Endothelial cell of umbilical vein (primary cell): ENCODE measurements around the gene SHKBP1. TPM values are rescaled to one million over a fixed set of nuclear protein-coding genes. Genes with fewer than 3 reads are reported as not detected.

Source experiments
- Bru-seq: library from RNA; stranded (reverse); fragments of 400-500 nt; gene quantifications from one replicate; lab custom pipeline; 2021; lab: Mats Ljungman, UMichigan
- BruChase-seq, 2 experiments: library from RNA; stranded (reverse); fragments of 400-500 nt; gene quantifications; one replicate each; lab custom pipeline; 2021; lab: Mats Ljungman, UMichigan
- BruUV-seq: library from RNA; stranded (reverse); fragments of 400-500 nt; replicated peaks from 2 replicates; lab custom pipeline; 2021; lab: Mats Ljungman, UMichigan
- CTCF ChIA-PET: fragments of 300-600, 350-600 bp; sonication (Branson Sonifier 250); formaldehyde crosslinking; loops from one replicate; lab custom pipeline; 2021; ENCODE audit warnings: antibody characterized with exemption, inconsistent platforms; lab: Charles Lee
- POLR2A ChIA-PET: fragments of 300-600, 350-600 bp; sonication (Branson Sonifier 250); formaldehyde crosslinking; loops from one replicate; lab custom pipeline; 2021; ENCODE audit warnings: antibody characterized with exemption, inconsistent platforms; lab: Charles Lee
- DNase-seq: peaks from one replicate; pipeline ENCODE4 v3.0.0-alpha.2; 2011; ENCODE audit warnings: low read depth, low spot score
- FAIRE-seq: peaks from 2 replicates; lab custom pipeline; 2011; peaks lifted over from hg19 to GRCh38; lab: Jason Lieb, UNC
- H2AFZ ChIP-seq: 2 replicates; pipeline ENCODE4 v1.6.0; 2012; ENCODE audit warnings: low read depth, low read length, control low read depth, inconsistent platforms
- H3K27ac ChIP-seq: 2 replicates; pipeline ENCODE4 v1.5.1; 2011; ENCODE audit warnings: low read depth, mild to moderate bottlenecking, control low read depth, low read length, moderate library complexity; ENCODE audit not compliant: insufficient read depth
- H3K27me3 ChIP-seq, 2 experiments: 2 replicates each; pipeline versions ENCODE4 v1.6.0 to v1.6.1; 2011; ENCODE audit warnings: low read length in 2 of 2, mixed read lengths in 1 of 2; ENCODE audit not compliant: control insufficient read depth in 2 of 2, insufficient read depth in 2 of 2
- H3K36me3 ChIP-seq, 2 experiments: 2 replicates in 1 of 2; 3 replicates in 1 of 2; pipeline ENCODE4 v1.5.1; 2011; ENCODE audit warnings: low read length in 2 of 2, mild to moderate bottlenecking in 1 of 2, moderate library complexity in 1 of 2; ENCODE audit not compliant: control insufficient read depth in 2 of 2, insufficient read depth in 2 of 2; ENCODE audit errors: extremely low read depth in 1 of 2
- H3K4me1 ChIP-seq: 3 replicates; pipeline ENCODE4 v1.5.1; 2011; ENCODE audit warnings: mild to moderate bottlenecking, low read length; ENCODE audit not compliant: control insufficient read depth, insufficient read depth; ENCODE audit errors: extremely low read depth
- H3K4me2 ChIP-seq: 2 replicates; pipeline ENCODE4 v1.6.1; 2011; ENCODE audit warnings: low read length, control low read depth, mixed read lengths; ENCODE audit not compliant: insufficient read depth
- H3K4me3 ChIP-seq, 3 experiments: fragments of 200-600 bp in 1 of 3; sonication (generic), shearing (Covaris generic) in 1 of 3; replicated peaks in 1 of 3; 2 replicates each; pipeline ENCODE4 v1.5.1; 2011 to 2016; ENCODE audit warnings: control low read depth in 3 of 3, low read length in 3 of 3, mild to moderate bottlenecking in 2 of 3, inconsistent platforms in 1 of 3, low read depth in 1 of 3, moderate library complexity in 1 of 3; ENCODE audit not compliant: insufficient read depth in 1 of 3
- H3K79me2 ChIP-seq: 2 replicates; pipeline ENCODE4 v1.6.0; 2012; ENCODE audit warnings: low read length, inconsistent platforms; ENCODE audit not compliant: control insufficient read depth, insufficient read depth
- H3K9ac ChIP-seq: replicated peaks from 2 replicates; pipeline ENCODE3; 2011; ENCODE audit warnings: low read length, control low read depth; ENCODE audit not compliant: insufficient read depth; ENCODE audit errors: extremely low read depth
- H3K9me1 ChIP-seq: replicated peaks from 3 replicates; pipeline ENCODE4 v1.6.0; 2011; ENCODE audit warnings: mild to moderate bottlenecking, low read length; ENCODE audit not compliant: control insufficient read depth, insufficient read depth; ENCODE audit errors: extremely low read depth
- H3K9me3 ChIP-seq: replicated peaks from 2 replicates; pipeline ENCODE4 v1.5.1; 2012; ENCODE audit warnings: low read length, inconsistent platforms; ENCODE audit not compliant: control insufficient read depth, insufficient read depth
- H4K20me1 ChIP-seq: replicated peaks from 2 replicates; pipeline ENCODE3; 2011; ENCODE audit warnings: mild to moderate bottlenecking, low read length; ENCODE audit not compliant: control insufficient read depth, insufficient read depth; ENCODE audit errors: extremely low read depth
- JUN ChIP-seq: IDR thresholded peaks from 2 replicates; pipeline ENCODE4 v1.6.1; 2011; ENCODE audit warnings: borderline replicate concordance, low read depth; ENCODE audit not compliant: insufficient read length, insufficient read depth
- POLR2A ChIP-seq: IDR thresholded peaks from 2 replicates; pipeline ENCODE4 v1.6.1; 2012; ENCODE audit warnings: low read depth, mild to moderate bottlenecking, control low read depth, low read length
- POLR2AphosphoS5 ChIP-seq: IDR thresholded peaks from 2 replicates; pipeline ENCODE4 v1.6.1; 2012; ENCODE audit warnings: low read depth, mild to moderate bottlenecking, control low read depth, low read length, moderate library complexity; ENCODE audit not compliant: insufficient read depth
- dilution Hi-C: fragments of 300-500 bp; cut with MboI; formaldehyde crosslinking; loops from one replicate; pipeline ENCODE4 v1.15.0; 2019; ENCODE audit warnings: low sequenced_read_pairs; ENCODE audit not compliant: extremely low pct_ligation_motif_present
- intact Hi-C: fragments of 100-400 bp; cut with micrococcal nuclease; formaldehyde crosslinking; loops from one replicate; pipeline ENCODE4 v1.10.0; 2022
- long read RNA-seq: library from polyadenylated mRNA; stranded (forward); transcript quantifications from one replicate; pipeline ENCODE4 v2.0.0, GENCODE V29; 2021
- polyA minus RNA-seq, 3 experiments: library from RNA; depleted of rRNA, polyadenylated mRNA; stranded (reverse); fragments of >200 nt; gene quantifications; 1 replicate in 1 of 3; 2 replicates in 2 of 3; pipeline ENCODE4 v1.2.3, GENCODE V29; 2011
- polyA plus RNA-seq, 4 experiments: library from polyadenylated mRNA; depleted of rRNA in 3 of 4; stranded (reverse) in 3 of 4; unstranded in 1 of 4; fragments of >200 nt; gene quantifications; 2 replicates each; pipeline versions ENCODE4 v1.2.1 to v1.2.3, GENCODE V29; 2011 to 2012; ENCODE audit warnings: missing spikeins in 1 of 4
- total RNA-seq: library from RNA; stranded (reverse); gene quantifications from 2 replicates; pipeline ENCODE4 v1.2.3, GENCODE V29; 2021
- TF ChIP-seq, protein P1 (sequence below): IDR thresholded peaks from 2 replicates; pipeline ENCODE4 v1.6.1; 2011; ENCODE audit not compliant: insufficient read depth, insufficient read length

Gene SHKBP1
- 100 and 106 TPM in 2 replicates for total RNA-seq
- 113 and 171 TPM in 2 replicates for polyA plus RNA-seq
- polyA plus RNA-seq (2011; cell fraction: cytosol; rRNA removed): 67.5 and 75.3 TPM in 2 replicates
- polyA plus RNA-seq (2011; cell fraction: nucleus; rRNA removed): 115 and 165 TPM in 2 replicates
- 90.1 and 118 TPM in 2 replicates for polyA plus RNA-seq (2012)
- 56.6 and 78.9 TPM in 2 replicates for polyA minus RNA-seq
- polyA minus RNA-seq (2011; cell fraction: cytosol; rRNA and poly(A)+ RNA removed): 72.2 TPM
- 28.8 and 52.6 TPM in 2 replicates for polyA minus RNA-seq (2011; cell fraction: nucleus; rRNA and poly(A)+ RNA removed)
- Bru-seq, nascent RNA: percentile 56 among the genes with signal in this experiment
- percentile 78 among the genes with signal in this experiment for BruChase-seq, experiment 1, labeled RNA remaining after a 6-hour chase
- percentile 67 among the genes with signal in this experiment for BruChase-seq, experiment 2, labeled RNA remaining after a 2-hour chase
- long read RNA-seq, transcript SHKBP1-201 (18 exons, 2,363 nt): major isoform, 190 of 277 reads
- long read RNA-seq, partial matches to known transcripts: 28 of 277 reads
- long read RNA-seq, other reads (novel, unspliced or antisense): 56 of 277 reads

DNA sequence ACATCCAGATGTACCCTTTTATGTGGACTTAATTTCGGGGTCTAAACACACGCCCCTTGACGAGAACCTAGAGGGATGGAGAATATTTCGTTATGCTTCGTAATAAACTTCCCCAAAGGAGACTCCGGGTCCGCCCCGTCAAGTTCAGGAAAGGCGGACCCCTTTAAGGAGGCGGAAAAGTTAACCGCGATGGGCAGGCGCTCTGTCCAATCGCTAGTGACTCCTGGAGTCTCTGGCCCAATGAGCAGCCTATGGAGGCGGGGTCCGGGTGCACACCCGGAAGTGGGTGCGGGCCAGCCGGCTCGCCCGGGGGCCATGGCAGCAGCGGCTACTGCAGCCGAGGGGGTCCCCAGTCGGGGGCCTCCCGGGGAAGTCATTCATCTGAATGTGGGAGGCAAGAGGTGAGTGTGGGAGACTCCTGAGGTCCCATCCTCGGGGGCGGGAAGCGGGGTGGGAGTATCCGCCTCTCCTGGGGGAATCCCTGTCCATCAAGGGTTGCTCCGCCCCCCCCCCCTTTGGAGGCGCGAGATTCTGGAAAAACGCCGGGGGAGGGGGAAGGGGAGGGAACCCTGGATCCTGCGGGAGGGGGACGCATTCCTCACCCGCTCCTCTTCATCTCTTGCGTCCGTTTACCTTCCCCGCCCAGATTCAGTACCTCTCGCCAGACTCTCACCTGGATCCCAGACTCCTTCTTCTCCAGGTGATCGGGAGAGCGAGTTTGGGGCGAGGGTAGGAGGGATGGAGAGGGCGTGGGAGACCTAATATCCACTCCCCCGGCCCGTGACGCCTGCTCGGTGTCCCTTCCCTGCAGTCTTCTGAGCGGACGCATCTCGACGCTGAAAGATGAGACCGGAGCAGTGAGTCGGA, at the start of gene SHKBP1:
TSS of gene SHKBP1 (plus strand) at position 289 of the 867 bp plus-strand sequence. CDS start at position 316, 27 bp downstream.
- CTCF ChIA-PET: no interaction called here
- DNase-seq (peak; percentile 96), FAIRE-seq (peak; percentile 96)
- Histone ChIP-seq H2AFZ (peak within 1 kb of the TSS; percentile 89), H3K27me3 (no peaks in the 10 kb centered on the region), H3K36me3 (peaks cover 3 to 9% of the 10 kb centered on the region in 2 experiments), H3K4me3 (peak within 1 kb of the TSS; percentile 67 to 91 (median 79)), H3K4me2 (peak within 1 kb of the TSS; percentile 75), H3K4me1 (peaks cover 9% of the 10 kb centered on the region), H3K79me2 (peaks cover 2% of the 10 kb centered on the region), H3K9me3 (no peaks in the 10 kb centered on the region), H3K9me1 (no peaks in the 10 kb centered on the region), H3K27ac (peak within 1 kb of the TSS; percentile 33), H4K20me1 (no peaks in the 10 kb centered on the region), H3K9ac (peak within 1 kb of the TSS; percentile 76)
- POLR2A ChIA-PET: no interaction called here
- dilution Hi-C loops (no loop called here), intact Hi-C loops (loop anchor here (2.0 kb wide), 1 partner anchor 22 kb away; no protein-coding TSS in a partner anchor)
- no peak for TF ChIP-seq JUN
- TF ChIP-seq POLR2AphosphoS5: peak; percentile 21
- TF ChIP-seq, protein P1, sequence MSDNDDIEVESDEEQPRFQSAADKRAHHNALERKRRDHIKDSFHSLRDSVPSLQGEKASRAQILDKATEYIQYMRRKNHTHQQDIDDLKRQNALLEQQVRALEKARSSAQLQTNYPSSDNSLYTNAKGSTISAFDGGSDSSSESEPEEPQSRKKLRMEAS: no peak
- TF ChIP-seq POLR2A: peak; percentile 62
- BruUV-seq: no TSS peak
